ENCODE data around the gene KLHL11.

The KLHL11 gene

GRCh38 chr17:41821776-41822175 is 43.4 kb downstream of the KLHL11 start:
- no peak for DNase-seq
- Histone ChIP-seq H3K4me3 (ENCODE audit: low read depth, low read length) (no peak overlapping the region), H3K27me3 (replicated peaks) (no peaks in the 10 kb centered on the region), H3K27ac (no peak overlapping the region), H3K36me3 (replicated peaks) (peaks cover 57% of the 10 kb centered on the region)
- in situ Hi-C loops (cut with HindIII; ENCODE audit: low pct_ligation_motif_present, low sequenced_read_pairs), result no loop called here
- TF ChIP-seq, protein P1, sequence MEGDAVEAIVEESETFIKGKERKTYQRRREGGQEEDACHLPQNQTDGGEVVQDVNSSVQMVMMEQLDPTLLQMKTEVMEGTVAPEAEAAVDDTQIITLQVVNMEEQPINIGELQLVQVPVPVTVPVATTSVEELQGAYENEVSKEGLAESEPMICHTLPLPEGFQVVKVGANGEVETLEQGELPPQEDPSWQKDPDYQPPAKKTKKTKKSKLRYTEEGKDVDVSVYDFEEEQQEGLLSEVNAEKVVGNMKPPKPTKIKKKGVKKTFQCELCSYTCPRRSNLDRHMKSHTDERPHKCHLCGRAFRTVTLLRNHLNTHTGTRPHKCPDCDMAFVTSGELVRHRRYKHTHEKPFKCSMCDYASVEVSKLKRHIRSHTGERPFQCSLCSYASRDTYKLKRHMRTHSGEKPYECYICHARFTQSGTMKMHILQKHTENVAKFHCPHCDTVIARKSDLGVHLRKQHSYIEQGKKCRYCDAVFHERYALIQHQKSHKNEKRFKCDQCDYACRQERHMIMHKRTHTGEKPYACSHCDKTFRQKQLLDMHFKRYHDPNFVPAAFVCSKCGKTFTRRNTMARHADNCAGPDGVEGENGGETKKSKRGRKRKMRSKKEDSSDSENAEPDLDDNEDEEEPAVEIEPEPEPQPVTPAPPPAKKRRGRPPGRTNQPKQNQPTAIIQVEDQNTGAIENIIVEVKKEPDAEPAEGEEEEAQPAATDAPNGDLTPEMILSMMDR (IDR thresholded peaks at IDR 0.05; ENCODE audit: low read depth, low read length, missing control alignments), result no peak

- TF ChIP-seq, protein P1 (IDR thresholded peaks at IDR 0.05; ENCODE audit: low read depth, low read length, missing control alignments), result no peak
- no peaks in the 10 kb centered on the region for H3K27me3 ChIP-seq (replicated peaks)
- H3K4me3 ChIP-seq (ENCODE audit: low read depth, low read length), result no peak overlapping the region
- H3K27ac ChIP-seq, result no peak overlapping the region
- H3K36me3 ChIP-seq (replicated peaks), result peaks cover 53% of the 10 kb centered on the region
- no peak for DNase-seq
- in situ Hi-C loops (cut with HindIII; ENCODE audit: low pct_ligation_motif_present, low sequenced_read_pairs), result no loop called here
These were observed 47.2 kb downstream of the KLHL11 start for GRCh38 chr17:41818024-41818423.

DNA sequence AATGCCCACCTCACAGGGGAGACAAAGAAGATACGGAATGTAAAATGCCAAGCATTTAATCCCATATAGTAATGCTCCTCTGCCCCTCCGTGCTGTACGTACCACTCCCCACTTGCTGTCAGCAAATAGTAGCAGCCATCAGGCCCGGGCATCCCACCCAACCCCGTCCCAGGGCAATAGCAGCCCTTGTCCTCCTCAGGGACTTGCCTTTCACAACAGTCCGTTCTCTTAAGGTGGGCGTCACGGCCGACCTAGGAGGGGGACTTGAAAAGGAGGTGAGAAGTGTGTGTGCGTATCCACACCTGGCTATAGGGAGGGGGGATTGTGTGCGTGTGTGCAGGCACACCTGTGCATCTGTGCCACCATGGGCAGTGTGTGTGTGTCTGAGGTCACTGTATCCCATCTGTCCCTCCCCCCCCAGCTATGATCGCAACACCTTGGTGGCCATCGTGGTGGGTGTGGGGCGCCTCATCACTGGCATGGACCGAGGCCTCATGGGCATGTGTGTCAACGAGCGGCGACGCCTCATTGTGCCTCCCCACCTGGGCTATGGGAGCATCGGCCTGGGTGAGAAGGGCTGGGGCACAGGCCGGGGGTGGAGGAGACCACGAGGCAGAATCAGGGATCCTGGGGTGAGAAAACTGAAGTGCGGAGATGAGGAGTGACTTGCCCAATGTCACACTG is 48.4 kb downstream of the KLHL11 start:
- Histone ChIP-seq H3K27me3 (replicated peaks) (no peaks in the 10 kb centered on the region), H3K27ac (no peak overlapping the region), H3K36me3 (replicated peaks) (peaks cover 43% of the 10 kb centered on the region), H3K4me3 (ENCODE audit: low read depth, low read length) (no peak overlapping the region)
- TF ChIP-seq, protein P1 (IDR thresholded peaks at IDR 0.05; ENCODE audit: low read depth, low read length, missing control alignments), result no peak
- no peak for DNase-seq
- in situ Hi-C loops (cut with HindIII; ENCODE audit: low pct_ligation_motif_present, low sequenced_read_pairs), result no loop called here

- in situ Hi-C loops (cut with HindIII; ENCODE audit: low pct_ligation_motif_present, low sequenced_read_pairs), result no loop called here
- no peaks in the 10 kb centered on the region for H3K27me3 ChIP-seq (replicated peaks)
- peak overlapping the region; percentile 85 for H3K4me3 ChIP-seq (ENCODE audit: low read depth, low read length)
- DNase-seq, result no peak
- H3K36me3 ChIP-seq (replicated peaks), result peaks cover 19% of the 10 kb centered on the region
- TF ChIP-seq, protein P1 (IDR thresholded peaks at IDR 0.05; ENCODE audit: low read depth, low read length, missing control alignments), result no peak
- H3K27ac ChIP-seq, result peak overlapping the region; percentile 63
These were observed 51.0 kb downstream of the KLHL11 start for GRCh38 chr17:41814195-41814594.

DNA sequence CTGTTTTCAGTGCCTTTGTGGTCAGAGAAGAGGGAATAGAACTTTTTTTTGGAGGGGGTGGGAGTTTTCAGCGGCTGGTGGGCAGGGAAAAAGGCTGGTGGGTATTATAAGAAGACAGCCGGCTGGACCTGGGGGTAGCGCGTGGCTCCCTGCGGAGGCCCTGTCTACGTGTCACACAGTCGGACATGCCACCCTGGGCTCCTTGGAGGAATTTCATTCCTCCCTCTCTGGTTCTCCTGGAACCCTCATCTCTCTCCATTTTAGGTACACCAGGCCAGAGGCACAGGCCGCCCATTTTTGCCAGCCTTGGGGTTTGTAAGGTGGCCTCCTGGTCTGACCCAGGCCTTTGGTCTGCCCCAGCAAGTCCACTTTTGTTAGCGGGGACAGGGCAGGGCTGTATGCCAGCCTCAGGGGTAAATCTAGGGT is 51.5 kb downstream of the KLHL11 start:
- peaks cover 16% of the 10 kb centered on the region for H3K36me3 ChIP-seq (replicated peaks)
- no peaks in the 10 kb centered on the region for H3K27me3 ChIP-seq (replicated peaks)
- TF ChIP-seq, protein P1 (IDR thresholded peaks at IDR 0.05; ENCODE audit: low read depth, low read length, missing control alignments), result no peak
- peak overlapping the region; percentile 85 for H3K4me3 ChIP-seq (ENCODE audit: low read depth, low read length)
- peak overlapping the region; percentile 63 for H3K27ac ChIP-seq
- in situ Hi-C loops (cut with HindIII; ENCODE audit: low pct_ligation_motif_present, low sequenced_read_pairs), result no loop called here
- no peak for DNase-seq
